Upper lobe of right lung (tissue), 1 donor: ENCODE results near the gene GPATCH1. TPM values are rescaled to one million over a fixed set of nuclear protein-coding genes. Genes with fewer than 3 reads are reported as not detected.
"Not testable (repeated sequence)": the region's sequence is repeated elsewhere in the genome, so short reads cannot be mapped to it uniquely, and the experiment has no call there.

Source experiments
- ATAC-seq: fragments of 200-7000 bp; cut with Tn5 transposase; one replicate; pipeline ENCODE4 v1.9.1; 2020; ENCODE audit warnings: mild to moderate bottlenecking, moderate library complexity
- DNase-seq: peaks from one replicate; pipeline ENCODE4 v3.0.0-alpha.2; 2020
- H3K27ac ChIP-seq: fragments of 200-600 bp; one replicate; pipeline ENCODE4 v1.8.0; 2022
- H3K27me3 ChIP-seq: fragments of 200-600 bp; one replicate; pipeline ENCODE4 v1.8.0; 2022; ENCODE audit warnings: mild to moderate bottlenecking
- H3K36me3 ChIP-seq: fragments of 200-600 bp; one replicate; pipeline ENCODE4 v1.8.0; 2022
- H3K4me1 ChIP-seq: fragments of 200-600 bp; one replicate; pipeline ENCODE4 v1.8.0; 2022
- H3K4me3 ChIP-seq: fragments of 200-600 bp; one replicate; pipeline ENCODE4 v1.8.0; 2022; ENCODE audit warnings: mild to moderate bottlenecking
- H3K9me3 ChIP-seq: fragments of 200-600 bp; one replicate; pipeline ENCODE4 v1.8.0; 2022
- intact Hi-C: fragments of 100-400 bp; cut with DNase I; formaldehyde crosslinking; loops from one replicate; pipeline ENCODE4 v1.11.0; 2022
- total RNA-seq: library from RNA; stranded (reverse); fragmentation: NEBNext Ultra II Directional; extraction: Animal tissue kit (Norgen Biotek cat#: 25700); gene quantifications from one replicate; pipeline ENCODE4 v1.2.1, GENCODE V29; 2021
- TF ChIP-seq, protein P1 (sequence below): fragments of 200-600 bp; IDR thresholded peaks from one replicate; pipeline ENCODE4 v1.8.0; 2022; ENCODE audit warnings: antibody characterized with exemption
- donor health status: DM: no; HTN: yes; CAD: no; lungs with severe emphysema.

Gene GPATCH1
- total RNA-seq, 1 donor from 2014 or later = 7.0 TPM

- ATAC-seq (peak; percentile 13), DNase-seq (no peak)
- H3K27me3 ChIP-seq = no peaks in the 10 kb centered on the region
- intact Hi-C loops = no loop called here
- H3K4me3 ChIP-seq = no peak overlapping the region
- no peaks in the 10 kb centered on the region for H3K4me1 ChIP-seq
- no peak overlapping the region for H3K27ac ChIP-seq
- no peaks in the 10 kb centered on the region for H3K36me3 ChIP-seq
- H3K9me3 ChIP-seq = no peaks in the 10 kb centered on the region
- TF ChIP-seq, protein P1, sequence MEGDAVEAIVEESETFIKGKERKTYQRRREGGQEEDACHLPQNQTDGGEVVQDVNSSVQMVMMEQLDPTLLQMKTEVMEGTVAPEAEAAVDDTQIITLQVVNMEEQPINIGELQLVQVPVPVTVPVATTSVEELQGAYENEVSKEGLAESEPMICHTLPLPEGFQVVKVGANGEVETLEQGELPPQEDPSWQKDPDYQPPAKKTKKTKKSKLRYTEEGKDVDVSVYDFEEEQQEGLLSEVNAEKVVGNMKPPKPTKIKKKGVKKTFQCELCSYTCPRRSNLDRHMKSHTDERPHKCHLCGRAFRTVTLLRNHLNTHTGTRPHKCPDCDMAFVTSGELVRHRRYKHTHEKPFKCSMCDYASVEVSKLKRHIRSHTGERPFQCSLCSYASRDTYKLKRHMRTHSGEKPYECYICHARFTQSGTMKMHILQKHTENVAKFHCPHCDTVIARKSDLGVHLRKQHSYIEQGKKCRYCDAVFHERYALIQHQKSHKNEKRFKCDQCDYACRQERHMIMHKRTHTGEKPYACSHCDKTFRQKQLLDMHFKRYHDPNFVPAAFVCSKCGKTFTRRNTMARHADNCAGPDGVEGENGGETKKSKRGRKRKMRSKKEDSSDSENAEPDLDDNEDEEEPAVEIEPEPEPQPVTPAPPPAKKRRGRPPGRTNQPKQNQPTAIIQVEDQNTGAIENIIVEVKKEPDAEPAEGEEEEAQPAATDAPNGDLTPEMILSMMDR = no peak
Measured at GRCh38 chr19:33150852-33151518, 70.0 kb downstream of the GPATCH1 start.

GRCh38 chr19:33152176-33152575 lies 71.2 kb downstream of the GPATCH1 start:
- DNase-seq = no peak
- intact Hi-C loops = no loop called here
- TF ChIP-seq, protein P1 = no peak

GRCh38 chr19:33152625-33153024 lies 71.6 kb downstream of the GPATCH1 start:
- H3K27me3 ChIP-seq, H3K36me3 ChIP-seq, H3K27ac ChIP-seq, ATAC-seq, H3K4me3 ChIP-seq, DNase-seq, H3K4me1 ChIP-seq, H3K9me3 ChIP-seq, intact Hi-C loops: not testable (repeated sequence)

More at GRCh38 chr19:33152176-33152575, 71.2 kb downstream of the GPATCH1 start:
- no peak overlapping the region for H3K27ac ChIP-seq
- no peak overlapping the region for H3K4me3 ChIP-seq
- no peaks in the 10 kb centered on the region for H3K36me3 ChIP-seq
- no peaks in the 10 kb centered on the region for H3K27me3 ChIP-seq
- no peaks in the 10 kb centered on the region for H3K4me1 ChIP-seq
- no peak for ATAC-seq
- H3K9me3 ChIP-seq = no peaks in the 10 kb centered on the region

DNA sequence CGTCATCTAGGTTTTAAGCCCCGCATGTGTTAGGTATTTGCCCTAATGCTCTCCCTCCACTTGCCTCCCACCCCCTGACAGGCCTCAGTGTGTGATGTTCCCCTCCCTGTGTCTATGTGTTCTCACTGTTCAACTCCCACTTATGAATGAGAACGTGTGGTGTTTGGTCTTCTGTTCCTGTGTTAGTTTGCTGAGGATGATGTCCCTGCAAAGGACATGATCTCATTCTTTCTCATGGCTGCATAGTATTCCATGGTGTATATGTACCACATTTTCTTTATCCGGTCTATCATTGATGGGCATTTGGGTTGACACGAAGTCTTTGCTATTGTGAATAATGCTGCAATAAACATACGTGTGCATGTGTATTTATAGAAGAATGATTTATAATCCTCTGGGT lies 73.3 kb downstream of the GPATCH1 start:
- ATAC-seq, H3K4me1 ChIP-seq, H3K27ac ChIP-seq, H3K27me3 ChIP-seq, intact Hi-C loops, H3K9me3 ChIP-seq, H3K4me3 ChIP-seq, DNase-seq, H3K36me3 ChIP-seq: not testable (repeated sequence)

- Histone ChIP-seq H3K4me1 (peaks cover 4% of the 10 kb centered on the region), H3K36me3 (no peaks in the 10 kb centered on the region), H3K27ac (no peak overlapping the region), H3K9me3 (no peaks in the 10 kb centered on the region), H3K27me3 (no peaks in the 10 kb centered on the region), H3K4me3 (no peak overlapping the region)
- DNase-seq (no peak), ATAC-seq (no peak)
- TF ChIP-seq, protein P1 = no peak
- intact Hi-C loops = no loop called here
Measured at GRCh38 chr19:33156334-33156733, 75.4 kb downstream of the GPATCH1 start.

GRCh38 chr19:33157906-33158305 lies 76.9 kb downstream of the GPATCH1 start:
- H3K4me3 ChIP-seq = no peak overlapping the region
- no peak overlapping the region for H3K27ac ChIP-seq
- DNase-seq = no peak
- peak; percentile 39 for ATAC-seq
- TF ChIP-seq, protein P1 = no peak
- no peaks in the 10 kb centered on the region for H3K36me3 ChIP-seq
- H3K9me3 ChIP-seq = no peaks in the 10 kb centered on the region
- intact Hi-C loops = no loop called here
- peaks cover 4% of the 10 kb centered on the region for H3K4me1 ChIP-seq
- H3K27me3 ChIP-seq = no peaks in the 10 kb centered on the region

DNA sequence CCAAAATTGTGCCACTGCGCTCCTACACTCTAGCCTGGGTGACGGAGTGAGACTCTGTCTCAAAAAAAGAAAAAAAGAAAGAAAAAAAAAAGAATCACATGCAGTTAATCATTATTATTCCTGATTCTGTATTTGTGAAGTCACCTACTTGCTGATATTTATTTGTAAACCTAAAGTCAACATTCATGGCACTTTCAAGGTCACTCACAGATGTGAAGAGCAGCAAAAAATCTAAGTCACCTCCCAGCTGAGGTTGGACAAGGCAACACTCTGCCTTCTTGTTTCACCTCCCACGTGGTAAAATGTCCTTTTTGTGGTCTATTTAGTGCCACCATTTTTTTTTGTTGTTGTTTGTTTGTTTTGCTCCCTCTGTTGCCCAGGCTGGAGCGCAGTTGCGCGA lies 77.4 kb downstream of the GPATCH1 start:
- DNase-seq = no peak
- TF ChIP-seq, protein P1 = no peak
- ATAC-seq = no peak
- intact Hi-C loops = no loop called here
- Histone ChIP-seq H3K9me3 (no peaks in the 10 kb centered on the region), H3K27ac (no peak overlapping the region), H3K4me3 (no peak overlapping the region), H3K36me3 (no peaks in the 10 kb centered on the region), H3K4me1 (peaks cover 4% of the 10 kb centered on the region), H3K27me3 (no peaks in the 10 kb centered on the region)
